K562 (cell line): Measurements from ENCODE around the gene GNPAT. TPM values are rescaled to one million over a fixed set of nuclear protein-coding genes. Genes with fewer than 3 reads are reported as not detected.

ENCODE experiments used
- ATAC-seq: fragments of 200-7000 bp; cut with Tn5 transposase; 3 replicates; pipeline ENCODE4 v1.9.1; 2020; ENCODE audit warnings: moderate library complexity
- BruUV-seq: library from RNA; stranded (reverse); fragments of 400-500 nt; replicated peaks from 2 replicates; lab custom pipeline; 2021; lab: Mats Ljungman, UMichigan
- CTCF ChIA-PET: fragments of 300-600 bp; formaldehyde crosslinking; extraction: SDS; loops from one replicate; lab custom pipeline; 2021; ENCODE audit warnings: low intra/inter-chr PET ratio; lab: Yijun Ruan, JAX
- POLR2A ChIA-PET: fragments of 300-600, 350-650 bp; sonication (Branson Sonifier 250); formaldehyde crosslinking; extraction: SDS; loops from one replicate; lab custom pipeline; 2021; ENCODE audit warnings: antibody characterized with exemption, inconsistent platforms; lab: Yijun Ruan, JAX
- DNase-seq, 4 experiments: peaks; one replicate each; pipeline versions ENCODE4 v3.0.0 to v3.0.0-alpha.2; 2011 to 2018; ENCODE audit warnings: low spot score in 3 of 4, mixed read lengths in 3 of 4; ENCODE audit errors: extremely low read depth in 1 of 4
- FAIRE-seq: peaks from 2 replicates; lab custom pipeline; 2011; peaks lifted over from hg19 to GRCh38; lab: Jason Lieb, UNC
- H2AFZ ChIP-seq: 2 replicates; pipeline ENCODE4 v1.6.0; 2011; ENCODE audit warnings: low read depth, low read length, control low read depth, inconsistent platforms
- H3K27ac ChIP-seq: fragments of 200-600 bp; 3 replicates; pipeline ENCODE4 v1.8.0; 2011; ENCODE audit warnings: low read depth, mild to moderate bottlenecking, control low read depth, inconsistent platforms, low read length, moderate library complexity, mixed read lengths; ENCODE audit errors: extremely low read depth
- H3K27me3 ChIP-seq, 2 experiments: fragments of 300-600 bp in 1 of 2; 2 replicates in 1 of 2; 3 replicates in 1 of 2; pipeline versions ENCODE4 v1.6.0 to v1.8.0; 2011; ENCODE audit warnings: inconsistent platforms in 2 of 2, low read length in 2 of 2, mild to moderate bottlenecking in 1 of 2, mixed read lengths in 1 of 2, moderate library complexity in 1 of 2; ENCODE audit not compliant: control insufficient read depth in 2 of 2, insufficient read depth in 2 of 2
- H3K36me3 ChIP-seq: fragments of 300-600 bp; 3 replicates; pipeline ENCODE4 v1.8.0; 2011; ENCODE audit warnings: mild to moderate bottlenecking, low read length, inconsistent platforms; ENCODE audit not compliant: control insufficient read depth, insufficient read depth
- H3K4me1 ChIP-seq, 2 experiments: fragments of 200-600 bp in 1 of 2; replicated peaks in 1 of 2; 2 replicates in 1 of 2; 3 replicates in 1 of 2; pipeline versions ENCODE4 v1.5.1 to v1.8.0; 2011; ENCODE audit warnings: inconsistent platforms in 2 of 2, low read length in 2 of 2, mild to moderate bottlenecking in 1 of 2, mixed read lengths in 1 of 2, moderate library complexity in 1 of 2; ENCODE audit not compliant: control insufficient read depth in 2 of 2, insufficient read depth in 2 of 2
- H3K4me2 ChIP-seq: 2 replicates; pipeline ENCODE4 v1.6.1; 2011; ENCODE audit warnings: low read length, control low read depth, inconsistent platforms, mixed read lengths; ENCODE audit not compliant: insufficient read depth
- H3K4me3 ChIP-seq: fragments of 200-600 bp; sonication (generic), shearing (Covaris generic); 2 replicates; pipeline ENCODE4 v1.5.1; 2016; ENCODE audit warnings: control low read depth, inconsistent platforms
- H3K79me2 ChIP-seq: fragments of 200-600 bp; 3 replicates; pipeline ENCODE4 v1.8.0; 2011; ENCODE audit warnings: low read length, inconsistent platforms; ENCODE audit not compliant: control insufficient read depth, insufficient read depth
- H3K9ac ChIP-seq, 2 experiments: 2 replicates each; pipeline versions ENCODE4 v1.6.0 to v1.6.1; 2011; ENCODE audit warnings: low read depth in 2 of 2, low read length in 2 of 2, control low read depth in 1 of 2, inconsistent platforms in 1 of 2, mild to moderate bottlenecking in 1 of 2, mixed read lengths in 1 of 2; ENCODE audit not compliant: insufficient read depth in 1 of 2
- H3K9me1 ChIP-seq: one replicate; pipeline ENCODE4 v1.6.0; 2011; ENCODE audit warnings: inconsistent platforms, mild to moderate bottlenecking, low read length, moderate library complexity; ENCODE audit not compliant: control insufficient read depth, insufficient read depth
- H3K9me3 ChIP-seq: replicated peaks from 2 replicates; pipeline ENCODE4 v1.5.1; 2011; ENCODE audit warnings: low read depth, low read length, inconsistent platforms; ENCODE audit not compliant: control insufficient read depth, insufficient read depth
- H4K20me1 ChIP-seq: replicated peaks from 2 replicates; pipeline ENCODE4 v1.6.1; 2011; ENCODE audit warnings: low read length, inconsistent platforms, mixed read lengths; ENCODE audit not compliant: control insufficient read depth, insufficient read depth
- L3MBTL2 ChIP-seq: fragments of 450-650 bp; IDR thresholded peaks from 2 replicates; pipeline ENCODE4 v1.6.1; 2016; ENCODE audit warnings: mild to moderate bottlenecking, moderate library complexity
- MGA ChIP-seq: fragments of 450-650 bp; IDR thresholded peaks from 2 replicates; pipeline ENCODE4 v1.6.1; 2016; ENCODE audit warnings: mild to moderate bottlenecking, moderate library complexity
- NFIC ChIP-seq: fragments of 450-650 bp; IDR thresholded peaks from 2 replicates; pipeline ENCODE4 v1.6.1; 2017; ENCODE audit warnings: mild to moderate bottlenecking, inconsistent platforms
- NR2C2 ChIP-seq, 2 experiments: fragments of 200-800 bp in 1 of 2; sonication (Bioruptor generic) in 1 of 2; sonication (generic) in 1 of 2; formaldehyde crosslinking in 1 of 2; IDR thresholded peaks; 2 replicates each; pipeline versions ENCODE4 v1.6.1 to v1.8.0; 2016 to 2022; ENCODE audit warnings: mild to moderate bottlenecking in 1 of 2, missing compliant biosample characterization in 1 of 2, missing genetic modification characterization in 1 of 2, missing genetic modification reagents in 1 of 2
- NR4A1 ChIP-seq, 2 experiments: fragments of 250-450 bp in 1 of 2; fragments of 450-650 bp in 1 of 2; sonication (Bioruptor Pico) in 1 of 2; IDR thresholded peaks; 2 replicates each; pipeline versions ENCODE4 v1.4.0 to v1.6.1; 2016 to 2020; ENCODE audit warnings: mild to moderate bottlenecking in 2 of 2, missing compliant biosample characterization in 1 of 2, missing genetic modification characterization in 1 of 2, moderate library complexity in 1 of 2
- PATZ1 ChIP-seq: fragments of 250-450 bp; sonication (Bioruptor Pico); IDR thresholded peaks from 2 replicates; pipeline ENCODE4 v1.5.0; 2020; ENCODE audit warnings: mild to moderate bottlenecking, borderline replicate concordance
- ZNF384 ChIP-seq: IDR thresholded peaks from 2 replicates; pipeline ENCODE4 v1.6.1; 2012; ENCODE audit warnings: low read depth, low read length, improper control_type of control experiment
- WGBS: fragments of 100-300 bp; shearing (Covaris generic); methylation state at CpG from one replicate; pipeline ENCODE4 v1.1.6; 2016; ENCODE audit warnings: low coverage, mixed read lengths; ENCODE audit not compliant: insufficient coverage; ENCODE audit errors: missing lambda C conversion rate; 5-methylcytosine and 5-hydroxymethylcytosine counted together
- in situ Hi-C: fragments of 300-500 bp; cut with MboI; formaldehyde crosslinking; loops from 4 replicates; pipeline ENCODE4 v1.15.0; 2018; ENCODE audit warnings: inconsistent platforms, mixed read lengths
- intact Hi-C: fragments of 100-400 bp; cut with micrococcal nuclease; formaldehyde crosslinking; loops from 2 replicates; pipeline ENCODE4 v1.14.2; 2022
- polyA plus RNA-seq, 8 experiments: library from polyadenylated mRNA; depleted of rRNA in 4 of 8; stranded (reverse) in 5 of 8; unstranded in 3 of 8; fragments of >200 nt; fragmentation: Nextera tagmentation in 2 of 8; fragmentation: Illumina TruSeq in 1 of 8; extraction: Ambion mirVana in 2 of 8; extraction: Trizol in 1 of 8; gene quantifications; 2 replicates each; pipeline versions ENCODE4 v1.2.1 to v1.2.3, GENCODE V29; 2011 to 2014; ENCODE audit warnings: inconsistent platforms in 1 of 8, missing spikeins in 1 of 8
- total RNA-seq, 7 experiments: library from RNA; depleted of rRNA in 6 of 7; stranded (reverse); fragments of >200 nt in 6 of 7; fragmentation: Illumina TruSeq in 2 of 7; extraction: Trizol in 2 of 7; gene quantifications; 2 replicates each; pipeline versions ENCODE4 v1.2.1 to v1.2.3, GENCODE V29; 2011 to 2021; ENCODE audit warnings: low replicate concordance in 1 of 7

GNPAT gene
- total and polyA plus RNA-seq, 9 of the 15 experiments (the other 6 are each of a cell fraction or from before 2014, with no cell fraction given): 32.1 to 68.8 (median 50.7) TPM

GRCh38 chr1:231192620-231193163 is 48.3 kb upstream of the GNPAT start:
- BruUV-seq: no TSS peak
- H3K36me3 ChIP-seq: no peaks in the 10 kb centered on the region
- H3K4me1 ChIP-seq: peaks cover 5 to 19% of the 10 kb centered on the region in 2 experiments; a peak in 4 of 5 replicates
- H3K79me2 ChIP-seq: no peaks in the 10 kb centered on the region
- no peak overlapping the region for H3K4me3 ChIP-seq
- FAIRE-seq (no peak), DNase-seq (peak in 1 of 4 experiments; percentile 22)
- 28% methylated on average over 12 of the region's 12 CpGs for WGBS
- H3K9me1 ChIP-seq: no peaks in the 10 kb centered on the region
- peak overlapping the region in 1 of 2 experiments; percentile 49; a peak in 1 of 4 replicates for H3K9ac ChIP-seq
- CTCF ChIA-PET: no interaction called here
- H3K4me2 ChIP-seq: no peak overlapping the region
- H4K20me1 ChIP-seq: peaks cover 9% of the 10 kb centered on the region; the same call in 1 of the 2 replicates
- no peak overlapping the region for H3K27ac ChIP-seq
- in situ Hi-C loops: no loop called here
- TF ChIP-seq NR2C2 (CRISPR knock-in tag; IDR thresholded peaks at IDR 0.05) (no peak), NR2C2 (tag; IDR thresholded peaks at IDR 0.05) (peak; percentile 33; the same call in 1 of the 2 replicates), MGA (peak; percentile 52; the same call in 1 of the 2 replicates), PATZ1 (no peak), L3MBTL2 (0 out of 2 replicates have a peak, but pooled peaks have one; percentile 33), ZNF384 (no peak), NFIC (peak; percentile 55; the same call in 1 of the 2 replicates), NR4A1 (CRISPR knock-in tag; IDR thresholded peaks at IDR 0.05) (peak; percentile 23; the same call in 1 of the 2 replicates), NR4A1 (tag; IDR thresholded peaks at IDR 0.05) (no peak)
- TF ChIP-seq, all 486 proteins: peak for 5
- intact Hi-C loops: no loop called here
- Histone ChIP-seq H3K27me3 (peaks cover 18 to 46% of the 10 kb centered on the region in 2 experiments; a peak in 4 of 5 replicates), H2AFZ (no peak overlapping the region), H3K9me3 (no peaks in the 10 kb centered on the region)
- ATAC-seq: no peak
- POLR2A ChIA-PET: interaction anchor here (0.8 to 1.7 kb wide), 3 partner anchors 8 to 15 kb away, joined by 3 read pairs; no protein-coding TSS in a partner anchor
